Right lung (tissue), 10 donors: ENCODE results near the gene SPATS2. TPM values are rescaled to one million over a fixed set of nuclear protein-coding genes. Genes with fewer than 3 reads are reported as not detected.
"Not testable (repeated sequence)": the region's sequence is repeated elsewhere in the genome, so short reads cannot be mapped to it uniquely, and the experiment has no call there.

Source experiments
- DNase-seq, 2 donors: peaks; one replicate each; pipeline ENCODE4 v3.0.0-alpha.2; 2013
- long read RNA-seq, 8 donors: transcript quantifications; one replicate each; lab custom pipeline, GENCODE V29; 2026
- polyA plus RNA-seq, 5 donors: library from polyadenylated mRNA; unstranded; fragments of 120-200 nt; gene quantifications; one replicate each; pipeline versions ENCODE4 v1.2.1 to v1.2.3, GENCODE V29; 2013; ENCODE audit warnings: inconsistent platforms in 1 of 5, low replicate concordance in 1 of 5; ENCODE audit not compliant: insufficient read length in 5 of 5, insufficient read depth in 1 of 5

Gene SPATS2
- polyA plus RNA-seq: 10 to 100 TPM; 55.9 to 77.0 (median 66.8) TPM
- long read RNA-seq, donor 1, transcript SPATS2-213 (5 exons, 1,061 nt): major isoform, 10 of 119 reads
- long read RNA-seq, donor 1, partial matches to known transcripts: 74 of 119 reads
- long read RNA-seq, donor 1, other reads (novel, unspliced or antisense): 27 of 119 reads
- long read RNA-seq, donor 2, transcript SPATS2-213 (5 exons, 1,061 nt): major isoform, 10 of 44 reads
- long read RNA-seq, donor 2, partial matches to known transcripts: 28 of 44 reads
- long read RNA-seq, donor 2, other reads (novel, unspliced or antisense): 0 of 44 reads
- long read RNA-seq, donor 3, transcript SPATS2-213 (5 exons, 1,061 nt): major isoform, 6 of 27 reads
- long read RNA-seq, donor 3, partial matches to known transcripts: 17 of 27 reads
- long read RNA-seq, donor 3, other reads (novel, unspliced or antisense): 0 of 27 reads
- long read RNA-seq, donor 4, transcript SPATS2-213 (5 exons, 1,061 nt): major isoform, 5 of 33 reads
- long read RNA-seq, donor 4, transcript SPATS2-205 (3 exons, 564 nt): major isoform, 5 of 33 reads
- long read RNA-seq, donor 4, partial matches to known transcripts: 13 of 33 reads
- long read RNA-seq, donor 4, other reads (novel, unspliced or antisense): 10 of 33 reads
- long read RNA-seq, donor 5, transcript SPATS2-205 (3 exons, 564 nt): minor isoform, 5 of 75 reads
- long read RNA-seq, donor 5, transcript SPATS2-213 (5 exons, 1,061 nt): major isoform, 8 of 75 reads
- long read RNA-seq, donor 5, partial matches to known transcripts: 42 of 75 reads
- long read RNA-seq, donor 5, other reads (novel, unspliced or antisense): 16 of 75 reads
- long read RNA-seq, donor 6, transcript SPATS2-205 (3 exons, 564 nt): major isoform, 6 of 51 reads
- long read RNA-seq, donor 6, transcript SPATS2-213 (5 exons, 1,061 nt): minor isoform, 5 of 51 reads
- long read RNA-seq, donor 6, partial matches to known transcripts: 20 of 51 reads
- long read RNA-seq, donor 6, other reads (novel, unspliced or antisense): 16 of 51 reads
- long read RNA-seq, donor 7, transcript SPATS2-201 (13 exons, 3,158 nt): major isoform, 11 of 17 reads
- long read RNA-seq, donor 7, partial matches to known transcripts: 0 of 17 reads
- long read RNA-seq, donor 7, other reads (novel, unspliced or antisense): 0 of 17 reads
- long read RNA-seq, donor 8, transcript SPATS2-213 (5 exons, 1,061 nt): major isoform, 9 of 10 reads
- long read RNA-seq, donor 8, partial matches to known transcripts: 0 of 10 reads
- long read RNA-seq, donor 8, other reads (novel, unspliced or antisense): 0 of 10 reads

GRCh38 chr12:49367381-49368239 lies at the start of gene SPATS2:
Gene SPATS2, plus strand, starts transcription at chr12:49367462. Its CDS starts 93,551 bp downstream, at chr12:49461013.
- no peak for DNase-seq

- DNase-seq: not testable (repeated sequence)
Measured at GRCh38 chr12:49320411-49321103, 46.7 kb upstream of the SPATS2 start.

- DNase-seq: no peak
Measured at GRCh38 chr12:49322367-49322707, 44.9 kb upstream of the SPATS2 start.

GRCh38 chr12:49322708-49323523 lies 44.3 kb upstream of the SPATS2 start, which contains the start of gene TROAP:
Gene TROAP, plus strand, starts transcription at chr12:49323255. Its CDS starts 354 bp downstream, at chr12:49323609.
- DNase-seq: peak; percentile 97 to 98

GRCh38 chr12:49323524-49324097 lies 43.7 kb upstream of the SPATS2 start:
- no peak for DNase-seq

GRCh38 chr12:49325606-49326005 lies 41.7 kb upstream of the SPATS2 start:
- DNase-seq: no peak

- no peak for DNase-seq
Measured at GRCh38 chr12:49327368-49327767, 39.9 kb upstream of the SPATS2 start.

GRCh38 chr12:49327887-49328286 lies 39.4 kb upstream of the SPATS2 start:
- no peak for DNase-seq

GRCh38 chr12:49328816-49329215 lies 38.4 kb upstream of the SPATS2 start:
- DNase-seq: no peak

- no peak for DNase-seq
Measured at GRCh38 chr12:49330032-49330619, 37.1 kb upstream of the SPATS2 start.

GRCh38 chr12:49330631-49331379 lies 36.5 kb upstream of the SPATS2 start:
- no peak for DNase-seq

GRCh38 chr12:49331380-49332222 lies 35.7 kb upstream of the SPATS2 start:
- DNase-seq: peak in 1 of 2 donors; percentile 59

GRCh38 chr12:49332441-49332861 lies 34.8 kb upstream of the SPATS2 start:
- no peak for DNase-seq

- no peak for DNase-seq
Measured at GRCh38 chr12:49332891-49333371, 34.3 kb upstream of the SPATS2 start.

- DNase-seq: not testable (repeated sequence)
Measured at GRCh38 chr12:49333778-49334177, 33.5 kb upstream of the SPATS2 start.

- DNase-seq: no peak
Measured at GRCh38 chr12:49334226-49334625, 33.0 kb upstream of the SPATS2 start.
